SU-DHL-6 (cell line): ENCODE results near the gene MRPS18C.

Experiments used
- EZH2phosphoT487 ChIP-seq: fragments of 200-600 bp; sonication (generic), shearing (Covaris generic); conservative IDR thresholded peaks from 2 replicates; pipeline ENCODE4 v1.6.1; 2018; ENCODE audit warnings: mild to moderate bottlenecking, antibody characterized with exemption, low read length, moderate library complexity, mixed read lengths
- TF ChIP-seq, protein P1 (sequence below): fragments of 200-600 bp; sonication (generic); IDR thresholded peaks from one replicate; pipeline ENCODE4 v1.5.1; 2017; ENCODE audit warnings: antibody characterized with exemption, mild to moderate bottlenecking, low read length, moderate library complexity; ENCODE audit not compliant: insufficient read depth, poor library complexity, severe bottlenecking

DNA sequence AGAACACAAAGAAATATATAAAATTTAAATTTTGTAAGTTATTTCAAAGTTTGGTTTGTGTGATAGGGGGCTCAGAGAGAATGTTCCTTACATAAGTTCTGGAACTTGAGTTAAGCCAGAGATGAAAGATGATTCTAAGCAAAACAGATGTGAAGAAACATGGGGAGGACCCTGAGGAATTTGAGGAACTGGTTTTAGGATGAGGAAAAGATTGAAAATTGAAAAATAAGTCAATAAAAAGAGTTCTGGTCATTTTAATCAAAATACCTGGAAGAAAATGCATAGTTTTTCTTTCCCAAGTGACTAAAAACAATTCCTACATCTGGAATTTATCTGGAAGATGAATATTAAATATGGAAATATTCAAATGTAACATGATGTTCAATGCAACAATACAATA is 37.6 kb upstream of the MRPS18C start:
- TF ChIP-seq, protein P1, sequence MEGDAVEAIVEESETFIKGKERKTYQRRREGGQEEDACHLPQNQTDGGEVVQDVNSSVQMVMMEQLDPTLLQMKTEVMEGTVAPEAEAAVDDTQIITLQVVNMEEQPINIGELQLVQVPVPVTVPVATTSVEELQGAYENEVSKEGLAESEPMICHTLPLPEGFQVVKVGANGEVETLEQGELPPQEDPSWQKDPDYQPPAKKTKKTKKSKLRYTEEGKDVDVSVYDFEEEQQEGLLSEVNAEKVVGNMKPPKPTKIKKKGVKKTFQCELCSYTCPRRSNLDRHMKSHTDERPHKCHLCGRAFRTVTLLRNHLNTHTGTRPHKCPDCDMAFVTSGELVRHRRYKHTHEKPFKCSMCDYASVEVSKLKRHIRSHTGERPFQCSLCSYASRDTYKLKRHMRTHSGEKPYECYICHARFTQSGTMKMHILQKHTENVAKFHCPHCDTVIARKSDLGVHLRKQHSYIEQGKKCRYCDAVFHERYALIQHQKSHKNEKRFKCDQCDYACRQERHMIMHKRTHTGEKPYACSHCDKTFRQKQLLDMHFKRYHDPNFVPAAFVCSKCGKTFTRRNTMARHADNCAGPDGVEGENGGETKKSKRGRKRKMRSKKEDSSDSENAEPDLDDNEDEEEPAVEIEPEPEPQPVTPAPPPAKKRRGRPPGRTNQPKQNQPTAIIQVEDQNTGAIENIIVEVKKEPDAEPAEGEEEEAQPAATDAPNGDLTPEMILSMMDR: no peak
- TF ChIP-seq EZH2phosphoT487: no peak
